Mesothelial cell of epicardium (in vitro differentiated cells): ENCODE data around the gene DEAF1. TPM values are rescaled to one million over a fixed set of nuclear protein-coding genes. Genes with fewer than 3 reads are reported as not detected.

Experiments
- DNase-seq, 2 experiments: peaks; one replicate each; pipeline ENCODE4 v3.0.0; 2021; ENCODE audit warnings: low spot score in 2 of 2; ENCODE audit not compliant: unreplicated experiment in 2 of 2
- H3K27ac Mint-ChIP-seq: 2 replicates; pipeline ENCODE4 v1.8.0; 2021; ENCODE audit warnings: mixed read lengths
- H3K27me3 Mint-ChIP-seq: 2 replicates; pipeline ENCODE4 v1.8.0; 2021; ENCODE audit warnings: low read depth, mixed read lengths
- H3K36me3 Mint-ChIP-seq: 2 replicates; pipeline ENCODE4 v1.8.0; 2021; ENCODE audit warnings: mixed read lengths
- H3K4me1 Mint-ChIP-seq: 2 replicates; pipeline ENCODE4 v1.8.0; 2021; ENCODE audit warnings: mixed read lengths
- H3K4me3 Mint-ChIP-seq: 2 replicates; pipeline ENCODE4 v1.8.0; 2021; ENCODE audit warnings: mild to moderate bottlenecking, moderate library complexity, mixed read lengths
- H3K9me3 Mint-ChIP-seq: 2 replicates; pipeline ENCODE4 v1.8.0; 2021; ENCODE audit warnings: mixed read lengths
- CTCF ChIP-seq: fragments of 200-600 bp; sonication (generic); IDR thresholded peaks from one replicate; pipeline ENCODE4 v1.5.0; 2021; ENCODE audit warnings: antibody characterized with exemption; ENCODE audit not compliant: unreplicated experiment
- total RNA-seq: library from RNA; stranded (reverse); gene quantifications from 3 replicates; pipeline ENCODE4 v1.2.1, GENCODE V29; 2021

DEAF1 gene
- total RNA-seq, 1 donor from 2014 or later: 64.0 TPM

- TF ChIP-seq CTCF: no peak
- Mint-ChIP-seq H3K4me1 (peaks cover 4% of the 10 kb centered on the region), H3K9me3 (no peaks in the 10 kb centered on the region), H3K27ac (no peak overlapping the region), H3K36me3 (peaks cover 9% of the 10 kb centered on the region), H3K27me3 (peaks cover 22% of the 10 kb centered on the region), H3K4me3 (no peak overlapping the region)
- no peak for DNase-seq
Measured at GRCh38 chr11:625636-626268, 69.3 kb downstream of the DEAF1 start.

- DNase-seq: no peak
- H3K27me3 Mint-ChIP-seq: peaks cover 22% of the 10 kb centered on the region
- no peak within 1 kb of the TSS for H3K4me3 Mint-ChIP-seq
- no peak for TF ChIP-seq CTCF
- no peaks in the 10 kb centered on the region for H3K9me3 Mint-ChIP-seq
- H3K4me1 Mint-ChIP-seq: peaks cover 4% of the 10 kb centered on the region
- H3K36me3 Mint-ChIP-seq: peaks cover 9% of the 10 kb centered on the region
- H3K27ac Mint-ChIP-seq: no peak within 1 kb of the TSS
Measured at GRCh38 chr11:624705-625635, 70.1 kb downstream of the DEAF1 start, which contains the start of gene CDHR5. Gene CDHR5, minus strand, starts transcription at chr11:624955. Its CDS starts 53 bp downstream, at chr11:624902.

- Mint-ChIP-seq H3K4me1 (peaks cover 4% of the 10 kb centered on the region), H3K36me3 (peaks cover 9% of the 10 kb centered on the region), H3K27ac (no peak overlapping the region), H3K27me3 (peaks cover 18% of the 10 kb centered on the region), H3K9me3 (no peaks in the 10 kb centered on the region), H3K4me3 (no peak overlapping the region)
- no peak for DNase-seq
- no peak for TF ChIP-seq CTCF
Measured at GRCh38 chr11:623999-624704, 70.9 kb downstream of the DEAF1 start.

GRCh38 chr11:623349-623869 is 71.6 kb downstream of the DEAF1 start:
- DNase-seq: no peak
- Mint-ChIP-seq H3K4me3 (no peak overlapping the region), H3K27ac (no peak overlapping the region), H3K9me3 (no peaks in the 10 kb centered on the region), H3K27me3 (peaks cover 12% of the 10 kb centered on the region), H3K36me3 (peaks cover 7% of the 10 kb centered on the region), H3K4me1 (peaks cover 2% of the 10 kb centered on the region)
- TF ChIP-seq CTCF: no peak

- Mint-ChIP-seq H3K27me3 (peaks cover 4% of the 10 kb centered on the region), H3K4me1 (no peaks in the 10 kb centered on the region), H3K36me3 (no peaks in the 10 kb centered on the region), H3K4me3 (no peak overlapping the region), H3K9me3 (no peaks in the 10 kb centered on the region), H3K27ac (no peak overlapping the region)
- no peak for TF ChIP-seq CTCF
- DNase-seq: no peak
Measured at GRCh38 chr11:621838-622237, 73.2 kb downstream of the DEAF1 start.
